ENCODE measurements around the gene SMURF1.

Gene SMURF1

GRCh38 chr7:99004216-99004615 is 139.7 kb downstream of the SMURF1 start:
- no peak for DNase-seq (ENCODE audit: low read depth)

GRCh38 chr7:99003419-99003818 is 140.5 kb downstream of the SMURF1 start:
- no peak for DNase-seq (ENCODE audit: low read depth)

GRCh38 chr7:99002827-99003212 is 141.1 kb downstream of the SMURF1 start:
- no peak for DNase-seq (ENCODE audit: low read depth)

GRCh38 chr7:99002148-99002826 is 141.6 kb downstream of the SMURF1 start:
- no peak for DNase-seq (ENCODE audit: low read depth)

- DNase-seq (ENCODE audit: low read depth), result no peak
These were observed 142.3 kb downstream of the SMURF1 start for GRCh38 chr7:99001482-99002147.

- no peak for DNase-seq (ENCODE audit: low read depth)
These were observed 142.9 kb downstream of the SMURF1 start for GRCh38 chr7:99000904-99001465.

GRCh38 chr7:99000196-99000903 is 143.6 kb downstream of the SMURF1 start:
- no peak for DNase-seq (ENCODE audit: low read depth)

- no peak for DNase-seq (ENCODE audit: low read depth)
These were observed 144.8 kb downstream of the SMURF1 start for GRCh38 chr7:98998821-98999725.

GRCh38 chr7:98997846-98998245 is 146.1 kb downstream of the SMURF1 start:
- DNase-seq (ENCODE audit: low read depth), result no peak

- no peak for DNase-seq (ENCODE audit: low read depth)
These were observed 147.8 kb downstream of the SMURF1 start for GRCh38 chr7:98996150-98996552.

- no peak for DNase-seq (ENCODE audit: low read depth)
These were observed 148.3 kb downstream of the SMURF1 start for GRCh38 chr7:98995523-98996149.

GRCh38 chr7:98995111-98995510 is 148.8 kb downstream of the SMURF1 start:
- DNase-seq (ENCODE audit: low read depth), result no peak

GRCh38 chr7:98994046-98994944 is 149.6 kb downstream of the SMURF1 start:
- DNase-seq (ENCODE audit: low read depth), result no peak

- DNase-seq (ENCODE audit: low read depth), result no peak
These were observed 150.6 kb downstream of the SMURF1 start for GRCh38 chr7:98993024-98993897.

GRCh38 chr7:98992076-98992475 is 151.8 kb downstream of the SMURF1 start:
- no peak for DNase-seq (ENCODE audit: low read depth)

- DNase-seq (ENCODE audit: low read depth), result no peak
These were observed 152.8 kb downstream of the SMURF1 start for GRCh38 chr7:98991141-98991540.

- DNase-seq (ENCODE audit: low read depth), result no peak
These were observed 153.6 kb downstream of the SMURF1 start for GRCh38 chr7:98990356-98990755.

GRCh38 chr7:98988641-98989040 is 155.3 kb downstream of the SMURF1 start:
- no peak for DNase-seq (ENCODE audit: low read depth)

- no peak for DNase-seq (ENCODE audit: low read depth)
These were observed 158.0 kb downstream of the SMURF1 start for GRCh38 chr7:98985945-98986344.
